GM13976 (cell line): Measurements from ENCODE around the gene BRMS1.
A peak's percentile ranks its signal among the peaks of the same experiment; 100 is the strongest.

Source experiments
- DNase-seq: peaks from one replicate; pipeline ENCODE4 v3.0.0; 2012; ENCODE audit warnings: low spot score
- CTCF ChIP-seq: IDR thresholded peaks from 2 replicates; pipeline ENCODE4 v1.5.1; 2012; ENCODE audit warnings: borderline replicate concordance, mild to moderate bottlenecking; ENCODE audit not compliant: insufficient read depth; ENCODE audit errors: extremely low read depth, missing control alignments, control extremely low read depth
- in situ Hi-C: fragments of 300-500 bp; cut with MboI; formaldehyde crosslinking; loops from one replicate; pipeline ENCODE4 v1.12.0; 2022; ENCODE audit warnings: low sequenced_read_pairs, mixed read lengths, inconsistent platforms; ENCODE audit not compliant: unreplicated experiment

Gene BRMS1

DNA sequence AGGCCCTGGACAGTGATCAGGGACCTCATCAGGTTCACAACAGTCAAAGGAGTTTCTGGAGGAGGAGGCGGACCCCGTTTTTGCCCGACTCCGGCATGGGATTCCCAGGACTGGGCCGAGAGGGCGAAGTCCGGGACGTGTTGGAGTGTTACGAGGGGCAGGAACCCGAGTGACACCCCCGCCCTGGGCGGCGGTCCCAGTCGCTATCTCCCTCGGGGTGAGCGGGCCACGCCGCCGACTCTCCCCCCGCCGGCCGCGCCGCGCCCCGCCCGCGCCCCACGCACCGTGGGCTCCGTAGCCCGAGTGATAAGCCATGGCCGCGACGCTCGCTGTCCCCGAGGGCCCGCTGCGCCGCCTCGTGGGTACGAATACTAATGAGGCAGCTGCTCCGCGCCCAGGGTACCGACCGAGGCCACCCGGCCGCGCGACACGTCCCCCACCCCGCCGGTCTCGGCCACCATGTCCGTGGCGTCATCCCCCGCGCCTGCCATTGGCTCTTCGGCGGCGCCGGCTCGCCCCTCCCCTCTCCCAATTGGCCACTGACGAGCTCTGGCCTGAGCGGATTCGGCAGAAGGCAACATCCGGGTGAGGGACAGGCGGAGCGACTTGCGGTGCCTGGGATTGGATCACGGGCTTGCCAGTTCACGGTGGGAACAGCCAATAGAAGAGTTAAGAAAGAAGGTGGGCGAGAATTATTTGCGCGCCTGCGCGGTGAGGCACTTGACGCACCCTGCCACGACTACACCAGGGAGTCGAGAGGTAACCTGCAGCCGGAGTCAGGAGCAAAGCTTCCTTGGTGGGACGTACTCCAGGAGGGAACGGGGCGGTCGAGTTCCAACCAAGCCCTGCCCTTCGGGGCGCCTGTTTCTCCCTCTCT, 56.0 kb downstream of the BRMS1 start, which contains the start of gene YIF1A:
Gene YIF1A (minus strand): TSS at position 473 of the 877 bp plus-strand sequence. CDS start 158 bp downstream, at position 315.
- in situ Hi-C loops: no loop called here
- peak; percentile 100 for DNase-seq
- no peak for TF ChIP-seq CTCF

DNA sequence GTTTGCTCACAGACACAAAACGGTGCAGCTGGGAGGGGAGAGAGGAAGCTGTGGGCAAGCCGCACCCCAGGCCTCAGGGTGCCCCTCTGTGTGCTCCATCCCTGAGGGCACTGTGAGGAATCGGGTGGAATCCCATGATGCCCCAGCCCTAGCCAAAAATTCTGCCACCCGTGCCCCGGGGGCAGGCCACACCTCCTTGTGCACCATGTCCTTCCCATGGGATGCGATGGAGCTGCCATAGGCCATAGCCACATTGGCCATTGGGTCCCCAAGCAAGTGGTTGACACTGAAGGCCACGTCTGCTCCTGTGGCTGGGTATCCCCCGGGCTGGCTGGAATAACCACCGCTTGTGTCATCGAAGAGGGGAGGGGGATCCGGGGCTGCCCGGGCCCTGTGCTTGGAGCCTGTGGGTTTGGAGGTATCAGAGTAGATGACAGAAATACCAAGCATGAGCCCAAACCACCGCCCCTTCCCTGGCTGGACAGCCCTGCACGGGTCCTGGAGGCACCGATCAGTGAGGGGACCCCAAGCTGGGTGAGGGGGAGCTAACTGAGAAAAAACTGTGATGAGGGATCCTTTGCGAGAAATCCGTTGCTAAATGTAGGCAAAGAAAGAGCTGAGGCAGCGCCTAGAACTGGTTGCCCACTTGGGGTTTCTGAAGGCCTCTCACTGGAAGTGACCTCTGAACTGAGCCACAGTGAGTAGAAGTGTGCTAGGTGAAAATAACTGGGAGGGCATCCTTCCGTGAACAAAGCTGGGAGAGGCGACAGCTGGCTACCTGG, 56.8 kb downstream of the BRMS1 start:
- TF ChIP-seq CTCF: no peak
- DNase-seq: no peak
- in situ Hi-C loops: no loop called here
